K562 (cell line): ENCODE data around the gene SLC44A2.

Experiments
- ATF3 ChIP-seq, 2 experiments: fragments of 450-650 bp in 1 of 2; sonication (generic) in 1 of 2; formaldehyde crosslinking in 1 of 2; IDR thresholded peaks in 1 of 2; conservative IDR thresholded peaks in 1 of 2; 2 replicates each; pipeline versions ENCODE4 v1.6.1 to v1.8.1; 2016 to 2023; ENCODE audit warnings: mild to moderate bottlenecking in 2 of 2, moderate library complexity in 2 of 2, inconsistent platforms in 1 of 2, missing genetic modification reagents in 1 of 2
- GABPA ChIP-seq: fragments of 200-800 bp; sonication (Bioruptor generic); conservative IDR thresholded peaks from 2 replicates; pipeline ENCODE4 v1.6.1; 2016; ENCODE audit warnings: low read depth, missing genetic modification characterization, missing compliant biosample characterization
- POLR2A ChIP-seq: fragments of 450-650 bp; conservative IDR thresholded peaks from 2 replicates; pipeline ENCODE4 v1.6.1; 2016
- RFX5 ChIP-seq: IDR thresholded peaks from 2 replicates; pipeline ENCODE4 v1.6.1; 2011; ENCODE audit warnings: low read depth, mild to moderate bottlenecking, improper control_type of control experiment, low read length
- SMC3 ChIP-seq: conservative IDR thresholded peaks from 2 replicates; pipeline ENCODE4 v1.6.1; 2011; ENCODE audit warnings: low read depth, low read length, improper control_type of control experiment; ENCODE audit not compliant: insufficient read depth
- ZNF431 ChIP-seq: sonication (generic); formaldehyde crosslinking; IDR thresholded peaks from 2 replicates; pipeline ENCODE4 v1.8.0; 2022; ENCODE audit warnings: mild to moderate bottlenecking, missing genetic modification reagents

- TF ChIP-seq ATF3 (IDR thresholded peaks at IDR 0.05): no peak
- TF ChIP-seq ATF3 (CRISPR knock-in tag; conservative IDR thresholded peaks at IDR 0.05): no peak
- TF ChIP-seq ZNF431 (CRISPR knock-in tag): no peak
- no peak for TF ChIP-seq GABPA (tag)
- TF ChIP-seq POLR2A: no peak
- no peak for TF ChIP-seq RFX5
- TF ChIP-seq SMC3: no peak
These were observed 43.3 kb upstream of the SLC44A2 start for GRCh38 chr19:10582091-10582490.
